GM21526 (cell line): ENCODE measurements around the gene IGSF3.
"Not testable (repeated sequence)": the region's sequence is repeated elsewhere in the genome, so short reads cannot be mapped to it uniquely, and the experiment has no call there.

Source experiments
- ATAC-seq: cut with Tn5 transposase; IDR thresholded peaks from one replicate; pipeline ENCODE4 v1.9.1; 2021; ENCODE audit warnings: moderate library complexity; ENCODE audit not compliant: unreplicated experiment, low FRiP score

The IGSF3 gene

DNA sequence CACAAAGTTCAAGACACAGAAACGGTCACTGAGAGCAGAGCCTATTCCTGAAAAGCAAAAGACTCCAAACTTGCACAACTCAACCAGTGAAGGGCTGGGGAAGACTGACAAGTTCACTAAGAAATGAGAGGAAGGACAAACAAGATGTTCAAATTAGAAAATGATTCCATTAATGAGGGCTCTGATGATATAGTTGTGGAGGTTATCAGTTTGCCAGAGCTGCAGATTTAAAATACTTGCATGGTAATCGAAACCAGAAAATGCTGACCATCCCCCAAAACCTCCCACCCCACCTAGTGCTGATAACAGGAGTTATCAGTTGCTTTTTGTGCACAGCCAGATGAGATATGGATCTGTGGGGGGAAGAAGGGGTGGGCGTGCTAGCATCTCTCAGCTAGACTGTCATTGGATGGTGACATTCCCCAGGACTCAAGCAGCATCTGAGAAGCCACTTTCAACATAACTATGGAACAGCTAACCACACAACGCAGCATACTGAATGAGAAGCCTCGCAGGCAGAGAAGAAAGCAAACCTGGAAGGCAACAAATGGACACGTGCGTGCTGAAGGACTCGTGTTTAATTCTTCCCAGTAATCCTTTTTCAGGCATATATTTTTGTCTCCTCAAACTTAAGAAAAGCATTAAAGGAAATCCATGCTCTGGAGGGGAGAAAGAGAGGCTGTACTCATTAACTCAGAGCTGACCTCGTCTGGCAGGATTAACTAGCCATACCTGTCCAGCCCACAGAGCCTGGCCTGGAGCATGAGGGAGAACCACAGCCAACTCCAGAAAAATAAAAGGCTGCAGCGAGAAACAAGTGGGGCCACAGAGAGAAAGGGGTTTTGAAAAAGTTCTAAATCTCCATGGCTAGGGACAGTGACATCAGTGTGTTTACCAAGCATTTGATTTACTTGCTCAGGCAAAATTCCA is 35.3 kb downstream of the IGSF3 start:
- ATAC-seq: not testable (repeated sequence)

DNA sequence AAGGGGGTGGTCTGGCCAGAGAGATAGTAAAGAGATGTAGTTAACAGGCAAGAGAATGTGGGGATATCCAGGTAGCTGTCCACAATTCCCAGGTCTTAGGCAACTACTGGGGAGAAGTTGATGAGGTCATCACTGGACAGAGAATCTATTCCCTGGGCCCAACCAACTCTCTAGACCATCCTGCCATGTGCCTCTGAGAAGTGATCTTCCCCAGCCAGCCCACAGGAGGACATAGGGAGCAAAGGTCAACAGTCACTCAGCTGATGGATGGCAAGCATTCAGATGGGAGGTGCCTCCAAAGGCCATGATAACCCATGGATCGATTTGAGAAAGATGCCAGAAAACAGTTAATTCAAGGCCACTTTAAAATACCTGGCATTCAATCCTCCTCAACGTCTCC is 36.0 kb downstream of the IGSF3 start:
- ATAC-seq: not testable (repeated sequence)

DNA sequence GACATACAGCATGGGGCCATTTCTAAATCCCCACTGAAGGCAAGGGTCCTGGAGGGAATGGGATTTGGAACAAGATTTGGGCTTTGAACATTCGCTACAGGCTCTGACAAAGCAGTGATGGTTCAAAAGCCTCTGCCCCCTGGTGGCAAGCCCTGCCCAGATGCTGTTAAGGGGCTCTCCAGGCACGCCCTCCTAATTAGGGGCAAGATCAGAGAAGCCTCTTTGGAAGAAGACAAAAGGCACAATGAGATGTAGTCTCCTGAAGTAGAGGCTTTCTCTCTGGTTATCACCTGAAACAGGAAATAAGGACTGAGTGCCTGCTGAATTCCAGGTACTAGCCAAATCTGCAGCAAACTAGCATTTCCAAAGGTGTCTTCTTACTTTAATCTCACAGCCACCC is 37.5 kb downstream of the IGSF3 start:
- ATAC-seq: not testable (repeated sequence)

DNA sequence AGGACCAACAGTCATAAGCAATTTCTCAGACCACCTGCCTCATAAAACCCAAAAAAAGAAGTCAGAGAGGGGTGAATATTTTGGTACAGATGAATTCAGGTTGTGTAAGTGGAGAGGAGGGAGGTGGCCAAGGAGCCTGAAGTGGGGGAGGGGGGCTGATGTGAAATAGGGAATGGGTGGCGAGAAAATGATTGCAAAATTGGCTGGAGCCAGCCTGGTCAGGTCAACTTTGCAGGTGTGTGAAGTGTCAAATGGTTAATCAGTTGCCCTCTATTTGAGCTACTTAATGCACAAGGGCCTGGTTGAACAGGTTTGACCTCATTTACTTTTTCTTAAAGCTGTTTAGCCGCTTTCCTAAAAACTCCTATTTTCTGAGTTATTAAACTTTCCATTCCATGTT is 38.1 kb downstream of the IGSF3 start:
- ATAC-seq: not testable (repeated sequence)

DNA sequence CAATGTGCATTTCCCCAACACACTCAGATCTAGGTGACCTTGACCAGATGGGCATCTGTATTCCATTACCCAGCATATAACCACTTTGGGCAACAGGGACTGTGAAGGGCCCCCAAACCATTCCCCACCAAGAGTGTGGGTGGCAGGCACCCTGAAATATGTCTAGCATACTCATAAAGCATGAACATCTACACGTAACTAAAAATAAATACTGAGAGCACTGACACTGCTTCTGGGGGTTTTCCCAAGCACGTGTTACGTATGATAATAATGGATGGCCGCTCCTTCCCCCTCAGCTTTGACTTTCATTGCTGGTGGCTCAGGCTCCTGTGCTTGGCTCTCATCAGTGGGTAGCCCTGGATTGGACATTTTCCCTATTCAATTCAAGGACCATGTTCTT is 39.1 kb downstream of the IGSF3 start:
- ATAC-seq: no peak

DNA sequence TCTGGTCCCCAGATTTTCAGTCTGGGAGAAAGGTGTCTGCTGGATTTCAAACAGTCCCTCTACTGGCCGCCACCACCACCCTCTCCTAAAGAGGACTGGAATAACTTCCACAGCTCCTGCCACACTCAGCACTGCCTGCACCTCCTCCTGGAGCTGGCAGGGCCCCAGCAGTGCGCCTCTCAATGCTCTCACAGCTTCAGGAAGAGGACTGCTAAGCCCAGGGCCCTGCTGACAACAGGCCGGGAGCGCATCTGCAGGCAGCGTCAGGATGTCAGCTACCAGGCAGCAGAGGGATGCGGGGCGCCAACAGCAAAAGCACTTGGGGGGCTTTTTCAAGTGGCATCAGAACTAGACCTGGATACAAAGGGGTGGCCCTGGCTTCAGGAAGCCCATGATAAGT is 40.2 kb downstream of the IGSF3 start:
- not testable (repeated sequence) for ATAC-seq

DNA sequence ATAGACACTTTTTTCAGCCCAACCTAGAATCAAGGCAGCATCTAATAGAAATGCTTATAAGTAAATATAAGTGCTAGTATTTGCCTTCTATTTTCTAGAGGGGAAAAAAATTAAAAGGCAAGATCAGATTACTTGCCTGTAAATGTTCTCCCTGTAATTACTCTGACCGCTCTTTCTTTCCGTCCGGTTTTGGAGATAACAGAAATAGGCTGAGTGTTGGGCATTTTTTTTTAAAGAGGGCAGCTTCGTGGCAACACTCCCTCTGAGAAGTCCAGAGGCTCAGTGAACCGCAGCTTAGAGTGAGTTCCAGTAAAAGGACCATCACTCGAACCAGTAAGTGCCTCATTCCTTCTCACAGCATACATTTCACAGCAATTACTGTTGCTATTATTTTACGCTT is 40.6 kb downstream of the IGSF3 start:
- not testable (repeated sequence) for ATAC-seq

DNA sequence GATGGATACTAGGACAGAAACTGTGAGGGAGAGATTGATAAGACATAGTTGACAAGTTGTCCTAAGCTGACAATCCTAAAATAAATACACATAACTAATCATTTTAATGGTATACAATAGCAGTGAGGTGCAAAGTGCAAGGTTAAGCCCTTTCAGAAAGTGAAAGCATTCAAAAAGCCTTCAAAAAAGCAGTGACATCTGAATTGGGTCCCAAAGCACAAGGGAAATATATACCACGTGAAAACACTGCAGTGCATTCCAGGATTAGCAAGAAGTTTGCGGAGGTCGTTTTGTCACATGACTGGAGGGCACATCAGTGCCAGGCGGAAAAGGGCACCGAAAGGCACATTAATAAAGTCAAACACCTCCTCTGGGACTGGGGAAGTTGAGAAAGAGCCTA is 42.4 kb downstream of the IGSF3 start:
- ATAC-seq: not testable (repeated sequence)

DNA sequence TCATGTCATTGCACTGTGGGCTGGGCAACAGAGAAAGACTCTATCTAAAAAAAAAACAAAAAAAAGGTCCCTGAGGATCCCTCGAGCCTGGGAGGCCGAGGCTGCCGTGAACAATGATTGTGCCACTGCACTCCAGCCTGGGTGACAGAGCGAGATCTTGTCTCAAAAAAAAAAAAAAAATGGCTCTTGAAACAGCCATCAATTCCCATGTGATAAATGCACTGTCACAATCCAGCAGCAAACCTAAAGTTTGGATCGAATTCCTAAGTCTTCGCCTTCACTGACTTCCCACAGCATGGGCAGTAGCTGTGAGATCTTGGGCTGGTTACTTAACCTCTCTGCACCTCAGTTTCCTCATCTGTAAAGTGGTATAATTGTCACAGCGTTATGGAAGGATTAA is 43.5 kb downstream of the IGSF3 start:
- ATAC-seq: no peak

DNA sequence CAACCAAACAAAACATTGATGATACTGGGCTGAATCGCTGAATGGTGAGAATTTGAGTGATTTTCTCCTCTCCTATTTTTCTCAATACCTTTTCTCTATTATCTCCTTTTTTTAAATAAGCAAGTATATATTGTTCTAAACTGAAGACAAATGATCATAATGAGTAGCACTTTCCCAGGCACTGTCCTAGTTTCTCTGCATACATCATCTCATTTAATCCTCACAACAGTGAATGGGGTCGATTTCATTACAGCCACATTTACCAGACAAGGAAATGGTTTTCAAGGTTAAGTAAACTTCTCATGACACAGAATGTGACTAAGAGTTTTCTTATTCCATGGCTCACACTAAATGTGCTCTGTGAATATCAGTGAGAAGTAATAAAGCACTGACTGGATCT is 45.0 kb downstream of the IGSF3 start:
- ATAC-seq: not testable (repeated sequence)

DNA sequence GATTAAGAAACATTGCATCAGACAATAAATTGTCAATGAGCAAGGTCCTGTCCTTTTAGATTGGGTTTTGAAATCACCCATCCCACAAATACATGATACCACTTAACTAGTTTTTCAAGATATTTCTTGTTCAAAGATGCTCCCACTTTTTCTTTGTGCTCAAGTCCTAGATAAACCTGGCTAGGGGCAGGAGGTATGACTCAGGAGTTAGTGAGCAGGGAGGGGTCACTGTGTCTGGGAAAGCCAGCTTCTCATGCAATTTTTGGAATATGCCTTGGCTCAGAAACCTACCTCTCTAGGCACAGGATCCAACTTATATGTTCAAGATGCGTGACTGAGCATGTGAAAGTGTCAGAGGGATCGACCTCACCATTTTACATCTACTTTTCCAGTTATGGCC is 45.8 kb downstream of the IGSF3 start:
- ATAC-seq: not testable (repeated sequence)

DNA sequence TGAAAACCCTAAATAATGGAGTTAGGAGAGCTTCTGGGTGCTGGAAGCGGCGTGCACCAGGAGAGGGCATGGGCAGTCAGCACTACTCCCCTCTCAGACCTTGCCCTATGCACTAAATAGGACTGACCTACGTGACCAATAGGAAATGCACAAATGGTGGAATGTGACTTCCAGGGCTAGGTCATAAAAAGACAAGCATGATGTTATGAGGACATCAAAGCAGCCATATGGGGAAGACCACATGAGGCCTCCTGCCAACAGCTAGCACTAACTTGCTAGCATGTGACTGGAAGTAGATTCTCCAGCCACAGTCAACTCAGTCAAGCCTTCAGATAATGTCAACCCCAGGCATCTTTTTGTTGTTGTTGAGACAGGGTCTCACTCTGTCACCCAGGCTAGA is 47.1 kb downstream of the IGSF3 start:
- ATAC-seq: not testable (repeated sequence)

DNA sequence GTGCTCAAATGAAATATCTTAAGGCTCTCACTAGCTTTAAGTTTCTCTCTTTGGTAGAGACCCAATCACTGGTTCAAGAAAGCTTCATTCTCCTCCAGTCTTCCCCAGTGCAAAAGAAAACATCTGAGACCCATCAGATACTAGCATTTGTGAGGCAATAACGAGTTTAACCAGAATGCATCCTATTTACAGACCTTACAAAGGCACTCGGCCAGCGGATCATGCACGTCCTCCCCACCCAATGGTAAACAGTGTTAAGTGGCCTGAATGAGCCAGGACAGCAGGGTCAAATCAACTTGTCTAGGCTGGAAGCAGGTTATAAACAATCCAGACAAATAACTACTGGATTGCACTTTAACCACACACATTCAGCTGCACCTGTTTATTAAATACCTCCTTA is 48.4 kb downstream of the IGSF3 start:
- not testable (repeated sequence) for ATAC-seq

DNA sequence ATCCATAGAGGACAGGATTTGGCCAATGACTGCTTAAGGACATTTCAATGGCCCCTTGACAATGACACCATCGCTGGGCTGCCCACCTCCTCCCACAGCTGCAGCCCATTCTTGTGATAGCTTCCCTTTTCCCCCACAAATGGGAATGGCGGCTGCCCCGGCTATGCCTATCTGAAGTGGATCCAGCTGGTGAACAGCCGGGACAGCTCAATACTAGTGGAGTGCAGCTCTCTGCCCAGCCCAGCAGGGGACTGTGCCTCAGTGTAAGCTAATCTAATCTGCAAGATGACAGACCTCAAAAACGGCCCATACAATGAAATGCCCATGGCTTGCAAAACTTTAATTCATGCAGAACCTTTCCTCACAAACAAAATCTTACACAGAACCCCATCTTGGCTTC is 49.7 kb downstream of the IGSF3 start:
- ATAC-seq: not testable (repeated sequence)

DNA sequence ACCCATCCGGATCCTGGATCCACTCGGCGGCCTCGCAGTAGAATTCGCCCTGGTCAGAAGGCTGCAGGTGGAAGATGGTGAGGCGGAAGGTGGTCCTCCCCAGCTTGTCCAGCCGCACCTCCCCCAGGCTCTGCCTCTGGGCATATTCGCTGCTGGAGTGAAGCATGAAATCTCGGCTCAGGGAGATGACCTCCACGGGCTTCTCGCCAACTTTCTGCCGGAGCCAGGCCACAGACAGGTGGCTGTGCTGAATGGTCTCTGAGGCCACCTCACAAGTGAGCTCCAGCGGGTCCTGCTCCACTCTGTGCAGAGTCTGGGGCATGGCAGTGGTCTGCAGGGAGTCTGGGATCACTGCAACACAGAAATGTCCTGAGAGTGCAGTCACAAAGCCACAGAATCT is 53.7 kb downstream of the IGSF3 start:
- ATAC-seq: not testable (repeated sequence)

DNA sequence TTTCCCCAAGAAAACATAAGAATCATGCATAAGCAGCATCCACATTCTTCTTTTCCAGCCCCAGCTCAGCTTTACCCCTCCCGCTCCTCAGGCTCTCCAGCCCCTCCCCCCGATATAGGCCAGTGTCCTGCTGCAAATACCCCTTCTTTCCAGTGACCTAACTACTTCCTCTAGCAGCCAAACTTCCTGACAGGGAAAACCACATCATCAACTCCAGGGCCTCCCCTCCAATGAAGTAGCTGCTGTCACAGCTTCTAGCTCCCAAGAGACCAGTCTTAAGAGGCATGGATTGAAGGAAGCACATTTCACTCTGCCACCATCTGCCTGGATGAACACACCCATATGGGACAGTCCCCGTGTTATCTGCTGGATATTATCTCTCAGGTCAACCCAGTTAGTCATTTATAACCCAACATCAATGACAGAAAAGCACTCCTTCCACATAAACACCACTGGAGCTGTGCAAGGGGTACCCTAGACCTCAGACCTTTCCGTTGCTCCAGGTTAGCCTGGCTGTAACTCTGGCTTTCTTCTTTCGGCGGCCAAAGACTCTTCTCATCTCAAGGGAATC is 57.6 kb downstream of the IGSF3 start:
- ATAC-seq: not testable (repeated sequence)

DNA sequence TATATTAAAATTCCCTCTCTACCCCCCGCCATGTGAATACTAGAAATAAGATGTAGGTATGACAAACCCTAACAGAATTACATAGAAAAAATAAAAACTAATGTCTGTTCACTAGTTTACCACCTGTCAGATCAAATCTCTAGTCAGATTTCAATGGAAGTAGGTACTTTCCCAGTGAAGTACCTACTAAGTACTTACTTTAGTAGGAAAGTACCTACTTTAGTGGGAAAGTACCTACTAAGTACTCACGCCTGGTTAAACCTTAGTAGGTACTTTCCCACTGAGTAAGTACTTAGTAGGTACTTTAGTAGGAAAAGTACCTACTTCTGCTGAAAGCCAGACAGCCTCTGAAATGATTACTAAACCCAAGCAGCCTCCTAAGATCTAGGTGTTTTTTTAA is 58.7 kb downstream of the IGSF3 start:
- not testable (repeated sequence) for ATAC-seq

DNA sequence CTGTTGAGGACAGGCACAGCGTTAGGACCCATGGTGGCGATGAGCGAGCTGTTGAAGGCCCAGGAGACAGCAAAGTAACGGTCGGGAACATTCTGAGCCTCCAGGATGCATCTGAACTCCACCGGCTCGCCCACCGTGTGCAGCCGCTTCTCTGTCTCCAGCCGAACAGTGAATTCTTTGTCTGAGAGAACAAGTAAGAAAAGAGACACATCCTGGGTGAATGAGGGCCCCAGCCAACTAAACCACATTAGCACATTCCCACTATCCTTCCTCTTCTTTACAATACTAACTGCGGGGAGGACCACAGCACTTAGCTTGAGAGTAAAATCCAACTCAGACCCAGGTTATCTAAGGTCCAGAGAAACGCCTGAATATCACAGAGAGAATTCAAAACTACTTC is 59.4 kb downstream of the IGSF3 start:
- not testable (repeated sequence) for ATAC-seq

DNA sequence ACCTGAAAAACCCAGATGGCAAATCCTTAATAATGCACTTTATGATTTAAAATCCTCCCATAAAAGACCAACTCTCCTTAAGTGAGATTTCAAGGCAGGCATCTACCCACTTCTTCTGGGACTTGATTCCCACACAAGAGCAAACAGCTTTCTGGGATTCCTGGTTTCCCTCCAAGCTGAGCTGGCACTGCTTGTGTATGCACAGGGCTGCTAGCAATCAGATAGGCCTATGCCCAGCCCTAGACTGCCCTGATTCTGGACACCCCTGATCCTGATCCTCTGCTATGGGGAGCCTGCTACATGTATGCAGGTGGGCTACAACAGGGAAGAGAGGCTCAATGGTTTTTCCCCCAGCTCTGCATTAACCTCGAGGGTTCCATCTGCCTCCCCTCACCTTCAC is 60.1 kb downstream of the IGSF3 start:
- ATAC-seq: not testable (repeated sequence)

DNA sequence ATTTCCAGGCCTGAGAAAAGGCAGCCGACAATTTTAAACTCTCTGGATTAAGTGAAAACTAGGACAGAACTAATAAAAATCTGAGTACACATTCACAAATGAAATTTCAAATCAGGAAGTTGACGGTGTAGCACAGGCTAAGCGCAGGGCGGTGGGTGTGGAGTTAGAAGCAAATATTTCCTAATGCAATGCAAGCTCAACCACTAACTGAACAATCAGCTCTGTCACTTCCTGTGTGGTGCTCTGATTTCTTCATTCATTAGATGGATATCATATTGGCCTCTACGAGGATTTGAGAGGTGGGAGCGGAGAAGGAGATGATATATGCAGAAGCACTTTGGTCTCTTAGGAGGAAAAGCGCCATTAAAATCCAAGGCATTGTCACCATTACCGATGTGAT is 61.5 kb downstream of the IGSF3 start:
- ATAC-seq: not testable (repeated sequence)

DNA sequence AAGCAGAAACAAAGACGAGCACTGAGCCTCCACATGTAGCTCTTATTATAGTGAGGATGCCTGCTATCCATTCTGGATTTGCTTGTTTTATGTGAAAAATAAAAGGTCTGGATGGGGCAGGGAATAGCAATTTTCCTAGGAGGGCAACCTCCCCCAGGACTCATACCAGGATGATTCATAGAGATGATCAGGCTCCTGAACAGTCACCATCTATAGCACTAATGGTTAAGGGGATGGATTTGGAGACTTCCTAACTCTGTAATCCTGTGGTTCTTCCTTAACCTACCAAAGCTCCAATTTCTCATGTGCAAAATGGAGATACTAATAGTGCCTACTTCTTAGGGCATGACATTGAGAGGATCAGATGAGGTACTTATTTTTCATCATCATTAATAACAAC is 62.2 kb downstream of the IGSF3 start:
- ATAC-seq: no peak

DNA sequence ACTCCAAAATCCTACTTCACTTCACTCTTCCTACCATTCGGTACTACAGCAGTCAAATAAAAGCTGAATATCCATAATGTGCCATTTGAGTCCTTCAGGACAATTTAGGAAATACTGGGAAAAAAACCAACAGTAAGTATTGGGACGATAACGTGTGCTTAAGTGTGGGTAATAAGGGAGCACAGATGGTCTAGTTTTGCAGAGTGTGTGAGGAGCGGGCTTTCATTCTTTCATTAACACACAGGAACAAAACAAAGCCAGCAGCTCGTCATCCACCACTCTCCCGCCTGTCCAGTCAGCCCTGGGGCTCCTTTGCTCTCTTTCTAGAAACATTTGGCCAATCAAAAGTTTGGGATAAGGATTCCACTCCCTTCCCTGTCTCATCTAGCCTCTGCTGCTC is 63.1 kb downstream of the IGSF3 start:
- ATAC-seq: not testable (repeated sequence)
